Peyer's patch (tissue), 4 donors: ENCODE measurements around the gene CHMP4A.

Experiments used
- CTCF ChIP-seq, 6 experiments: fragments of 450-650 bp in 4 of 6; fragments of 200-600 bp in 2 of 6; sonication (generic) in 1 of 6; IDR thresholded peaks; one replicate each; pipeline ENCODE4 v1.5.1; 2017 to 2019; ENCODE audit warnings: antibody characterized with exemption in 6 of 6, mild to moderate bottlenecking in 3 of 6, moderate library complexity in 1 of 6
- POLR2A ChIP-seq, 2 donors: fragments of 450-650 bp; IDR thresholded peaks; one replicate each; pipeline ENCODE4 v1.5.1; 2017; ENCODE audit warnings: antibody characterized with exemption in 2 of 2, mild to moderate bottlenecking in 2 of 2, moderate library complexity in 2 of 2

- no peak for TF ChIP-seq CTCF (IDR thresholded peaks at IDR 0.05)
- no peak for TF ChIP-seq POLR2A (IDR thresholded peaks at IDR 0.05)
These were observed 47.5 kb upstream of the CHMP4A start for GRCh38 chr14:24260780-24261157.
